GM21737 (cell line): ENCODE measurements around the gene DCAF4.
A peak's percentile ranks its signal among the peaks of the same experiment; 100 is the strongest.

Experiments
- ATAC-seq: cut with Tn5 transposase; IDR thresholded peaks from one replicate; pipeline ENCODE4 v1.9.1; 2021; ENCODE audit warnings: mild to moderate bottlenecking, moderate library complexity; ENCODE audit not compliant: unreplicated experiment

Gene DCAF4, protein sequence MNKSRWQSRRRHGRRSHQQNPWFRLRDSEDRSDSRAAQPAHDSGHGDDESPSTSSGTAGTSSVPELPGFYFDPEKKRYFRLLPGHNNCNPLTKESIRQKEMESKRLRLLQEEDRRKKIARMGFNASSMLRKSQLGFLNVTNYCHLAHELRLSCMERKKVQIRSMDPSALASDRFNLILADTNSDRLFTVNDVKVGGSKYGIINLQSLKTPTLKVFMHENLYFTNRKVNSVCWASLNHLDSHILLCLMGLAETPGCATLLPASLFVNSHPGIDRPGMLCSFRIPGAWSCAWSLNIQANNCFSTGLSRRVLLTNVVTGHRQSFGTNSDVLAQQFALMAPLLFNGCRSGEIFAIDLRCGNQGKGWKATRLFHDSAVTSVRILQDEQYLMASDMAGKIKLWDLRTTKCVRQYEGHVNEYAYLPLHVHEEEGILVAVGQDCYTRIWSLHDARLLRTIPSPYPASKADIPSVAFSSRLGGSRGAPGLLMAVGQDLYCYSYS

DNA sequence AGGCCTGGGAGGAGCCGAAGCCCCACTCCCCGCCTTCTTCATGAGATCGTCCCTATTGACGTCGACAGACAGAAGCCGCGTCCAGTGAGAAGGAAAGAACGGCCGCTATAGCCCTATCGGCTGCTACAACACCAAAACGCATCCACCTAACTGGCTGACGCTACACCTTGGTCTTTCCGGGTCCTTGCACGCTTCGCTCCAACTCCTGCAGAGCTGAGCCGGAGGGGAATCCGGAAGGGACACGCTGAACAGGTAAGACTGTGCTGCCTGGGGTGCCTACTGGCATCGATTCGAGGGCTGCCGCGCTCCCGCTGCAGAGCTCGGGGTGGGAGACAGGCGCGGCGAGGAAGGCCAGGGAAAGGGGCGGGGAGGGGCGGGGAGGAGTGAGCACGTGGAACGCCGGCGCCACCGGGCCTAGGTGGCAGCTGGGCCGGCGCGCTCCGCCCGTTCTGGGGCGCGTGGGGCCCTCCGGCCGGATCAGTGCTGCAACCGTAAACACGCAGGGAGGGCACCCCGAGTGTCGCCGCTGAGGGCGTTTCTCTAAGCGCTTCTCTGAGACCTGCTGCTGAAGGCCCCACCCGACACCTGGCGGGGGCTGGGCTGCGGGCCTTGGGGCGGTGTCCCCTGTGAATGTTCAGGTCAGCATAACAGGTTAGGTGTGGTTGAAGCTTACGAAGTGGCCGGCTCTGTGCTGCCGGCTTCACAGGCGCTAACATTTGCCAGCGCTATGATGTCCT is at the start of gene DCAF4:
DCAF4 (plus strand) TSS at position 173 of the 737 bp plus-strand sequence. CDS start 11,515 bp downstream, outside the sequence.
- ATAC-seq, result peak; percentile 97

DNA sequence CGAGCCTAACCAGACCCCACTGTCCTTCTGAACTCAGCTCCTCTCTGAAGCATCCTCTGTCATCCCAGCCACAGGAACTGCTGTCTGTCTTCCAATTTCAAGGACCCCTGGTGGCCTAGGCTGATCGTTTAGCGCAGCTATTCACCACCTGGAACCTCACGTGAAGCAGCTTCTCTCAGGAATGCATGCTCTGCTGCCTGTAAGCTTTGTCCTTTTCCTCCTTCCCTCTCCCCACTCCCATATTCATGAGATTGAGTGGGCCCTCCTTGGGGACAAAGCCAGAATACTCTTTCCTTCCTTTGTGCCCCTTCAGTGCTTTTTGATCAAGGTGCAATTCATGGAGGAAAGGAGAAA is 49.6 kb upstream of the DCAF4 start:
- ATAC-seq, result no peak

DNA sequence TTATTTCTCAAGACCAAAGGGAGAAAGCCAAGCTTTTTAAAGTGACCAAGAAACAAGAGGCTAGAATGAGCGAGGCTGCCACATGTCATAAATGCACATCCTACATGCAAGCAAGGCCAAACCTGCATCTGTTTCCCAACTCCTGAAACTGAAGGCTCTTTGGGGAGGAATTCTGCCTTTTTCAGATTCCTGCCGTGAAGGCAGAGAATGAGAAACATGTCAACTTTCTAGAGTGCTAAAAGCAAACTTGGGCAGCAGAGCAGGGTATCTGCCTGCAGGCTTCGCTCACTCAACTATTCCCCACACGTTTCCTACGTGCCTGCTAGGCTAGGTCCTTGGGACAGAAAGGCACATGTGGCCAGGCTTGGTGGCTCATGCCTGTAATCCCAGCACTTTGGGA is 47.5 kb upstream of the DCAF4 start:
- ATAC-seq, result no peak

DNA sequence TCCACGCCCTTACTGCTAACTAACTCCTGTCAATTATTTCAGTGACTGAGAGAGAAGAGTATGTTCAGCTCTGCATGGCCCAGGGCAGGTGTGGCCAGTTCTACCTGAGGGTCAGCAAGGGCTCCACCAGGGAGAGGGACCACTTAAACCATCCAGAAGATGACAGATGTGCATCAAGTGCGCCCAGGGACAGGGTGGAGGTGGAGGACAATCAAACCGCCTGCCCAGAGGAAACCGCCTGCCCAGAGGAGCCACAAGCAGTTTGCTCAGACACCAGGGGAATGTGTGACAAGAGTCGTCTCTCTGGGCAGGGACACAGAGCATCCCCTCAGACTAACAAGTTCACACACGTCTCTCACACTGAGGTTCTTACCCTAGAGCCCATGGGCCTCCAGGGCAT is 46.8 kb upstream of the DCAF4 start:
- ATAC-seq, result no peak

DNA sequence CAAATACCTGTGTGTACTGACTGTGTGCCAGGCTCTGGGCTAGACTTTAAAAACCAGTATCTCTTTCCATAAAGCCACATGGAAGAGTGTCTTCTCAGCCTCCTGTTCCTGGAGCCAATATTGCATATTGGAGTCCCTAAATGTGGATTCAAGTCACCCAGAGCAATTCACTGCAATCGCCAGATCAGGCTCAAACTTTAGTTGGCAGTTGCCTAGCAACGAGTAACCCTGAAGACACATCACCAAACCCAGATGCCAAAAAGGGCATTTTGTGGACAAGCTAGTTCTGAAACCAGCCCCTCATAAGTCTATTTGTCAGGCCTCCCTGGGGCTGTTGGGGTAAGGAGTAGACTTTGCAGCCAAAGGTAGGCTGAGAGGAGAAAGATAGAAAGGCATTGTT is 46.1 kb upstream of the DCAF4 start:
- ATAC-seq, result no peak

DNA sequence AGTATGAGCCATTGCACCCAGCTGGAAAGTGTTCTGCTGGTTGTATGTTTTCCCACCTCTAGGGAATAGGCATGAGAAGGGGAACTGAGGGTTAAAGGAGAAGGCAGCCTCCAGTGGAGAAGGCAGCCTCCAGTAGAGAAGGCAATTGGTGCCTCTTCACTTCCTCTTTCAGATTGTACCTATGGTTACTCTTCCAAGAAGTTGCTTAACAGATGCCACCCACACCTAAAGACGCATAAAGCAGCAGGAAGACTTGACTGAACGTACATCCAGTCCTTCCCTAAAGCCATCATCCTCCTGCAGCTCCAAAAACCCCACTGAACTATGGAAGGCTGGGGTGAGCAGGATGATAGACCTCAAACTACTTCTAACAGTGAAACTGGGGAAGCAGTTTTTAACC is 45.4 kb upstream of the DCAF4 start:
- ATAC-seq, result no peak

DNA sequence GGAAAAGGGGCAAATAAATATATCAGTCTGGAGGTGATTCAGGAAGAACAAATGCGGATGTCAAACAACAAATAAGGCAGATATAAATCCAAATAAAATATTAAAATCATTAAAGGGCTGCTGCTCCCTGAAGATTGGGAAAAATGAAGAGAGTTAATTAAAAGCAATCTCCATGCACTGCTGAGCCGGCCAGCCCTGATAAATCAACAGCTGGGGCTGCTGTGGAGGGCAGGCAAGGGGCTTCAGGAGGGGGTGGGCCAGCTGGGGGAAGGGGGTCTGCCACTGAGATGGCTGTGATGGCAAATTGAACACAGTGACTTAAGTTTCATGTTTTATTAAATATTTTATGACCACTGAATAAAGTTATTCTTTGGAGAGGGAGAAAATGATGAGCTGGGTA is 44.7 kb upstream of the DCAF4 start:
- no peak for ATAC-seq

DNA sequence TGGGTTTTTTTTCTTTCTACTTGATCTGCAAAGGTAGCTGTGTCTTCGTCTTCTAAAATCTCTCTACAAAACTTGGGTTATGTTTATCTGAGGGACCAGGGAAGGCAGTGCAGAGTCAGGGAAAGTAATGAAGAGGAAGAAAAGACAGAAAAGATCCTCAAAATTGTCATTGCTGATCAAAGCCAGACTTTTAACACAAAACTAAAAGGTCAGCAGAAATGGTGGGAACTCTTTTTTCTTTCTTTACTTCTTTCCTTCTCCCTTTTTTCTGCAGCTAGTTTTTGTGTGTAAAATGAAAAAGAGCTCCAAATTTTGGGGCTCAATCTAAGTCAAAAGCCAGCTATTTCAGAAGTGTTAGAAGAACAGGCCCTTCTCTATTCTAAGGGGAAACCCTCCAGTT is 44.2 kb upstream of the DCAF4 start:
- no peak for ATAC-seq

DNA sequence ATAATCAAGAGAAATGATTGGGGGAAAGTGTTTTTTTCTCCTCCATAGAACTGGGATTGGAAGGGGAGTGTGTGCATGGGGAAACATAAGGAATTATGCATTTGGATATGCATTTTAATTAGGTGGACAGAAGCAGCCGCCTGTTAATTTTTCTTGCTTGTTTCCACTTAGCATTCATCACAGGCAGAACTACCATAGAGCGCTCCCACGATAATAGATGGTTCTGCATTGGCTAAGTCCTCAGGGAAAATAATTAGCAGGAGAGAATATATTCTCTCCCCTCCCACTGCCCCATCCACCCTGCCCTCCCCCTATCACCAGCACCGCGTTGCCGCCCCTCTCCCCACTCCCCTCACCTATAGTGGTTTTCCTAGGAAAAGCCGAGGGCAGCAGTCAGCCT is 43.8 kb upstream of the DCAF4 start:
- ATAC-seq, result no peak

DNA sequence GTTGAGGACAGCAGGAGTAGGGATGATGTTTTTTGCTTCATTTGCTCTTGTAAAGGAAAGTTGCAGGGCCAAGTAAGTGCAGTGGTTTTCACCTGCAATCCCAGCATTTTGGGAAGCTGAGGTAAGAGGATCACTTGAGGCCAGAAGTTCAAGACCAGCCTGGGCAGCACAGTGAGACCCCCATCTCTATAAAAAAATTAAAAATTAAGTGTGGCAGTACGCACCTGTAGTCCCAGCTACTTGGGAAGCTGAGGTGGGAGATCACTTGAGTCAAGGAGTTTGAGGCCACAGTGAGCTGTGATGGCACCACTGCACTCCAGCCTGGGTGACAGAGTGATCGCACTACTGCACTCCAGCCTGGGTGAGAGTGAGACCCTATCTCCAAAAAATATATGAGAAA is 43.2 kb upstream of the DCAF4 start:
- ATAC-seq, result no peak

DNA sequence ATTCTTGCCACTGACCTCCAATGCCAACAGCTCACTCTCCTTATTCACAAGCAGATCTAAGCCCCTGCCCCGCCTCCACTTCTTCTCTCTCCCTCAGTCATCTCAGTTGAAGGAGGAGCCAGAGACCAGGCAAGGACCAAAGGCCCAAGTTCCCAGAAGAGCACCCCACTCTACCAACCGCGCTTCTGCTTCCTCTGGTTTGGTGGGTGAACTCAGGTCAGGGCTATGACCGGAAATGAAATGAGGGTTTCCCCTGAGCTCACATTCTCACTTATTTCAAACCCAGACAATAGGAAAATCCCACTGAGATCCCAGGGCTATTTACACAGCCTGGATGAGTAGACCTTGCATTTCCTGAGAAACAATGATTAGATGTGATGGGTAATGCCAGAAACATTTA is 42.3 kb upstream of the DCAF4 start:
- ATAC-seq, result no peak

DNA sequence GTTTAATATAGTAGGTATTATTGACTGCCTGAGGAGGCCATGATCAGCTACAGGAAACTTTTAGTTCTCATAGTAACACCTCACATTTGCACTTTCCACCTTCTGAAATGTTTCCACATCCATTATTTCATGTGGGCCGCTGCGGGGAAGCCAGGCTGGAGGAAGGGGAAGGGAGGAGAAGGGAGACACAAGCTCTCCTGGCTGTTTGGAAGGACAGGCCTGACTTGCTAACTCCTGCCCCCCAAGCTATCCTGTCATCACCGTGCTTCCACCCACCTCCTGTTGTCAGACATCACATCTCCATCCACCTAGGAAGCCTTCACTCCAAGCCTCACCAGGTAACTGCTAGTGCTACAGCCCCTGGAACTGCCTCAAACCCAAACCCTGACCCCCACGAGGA is 41.9 kb upstream of the DCAF4 start:
- ATAC-seq, result no peak

DNA sequence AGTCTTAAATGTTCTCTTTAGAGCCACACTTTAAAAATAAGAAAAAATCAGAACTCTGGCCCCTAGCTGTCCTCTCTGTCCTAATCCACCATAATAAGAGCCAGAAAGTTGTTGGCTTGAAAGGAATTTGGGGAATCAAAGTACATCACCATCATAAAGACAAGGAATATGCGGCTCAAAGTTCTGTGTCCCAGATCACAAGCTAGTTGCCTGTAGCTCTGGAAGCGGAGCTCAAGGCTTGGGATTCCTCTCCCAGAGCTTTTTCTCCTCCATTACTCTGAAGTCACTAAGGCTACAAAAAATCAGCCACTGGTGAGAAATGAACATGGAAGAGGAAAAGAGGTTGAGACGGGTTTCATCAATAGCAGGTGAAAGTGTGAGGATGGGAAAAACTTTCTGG is 38.8 kb upstream of the DCAF4 start:
- no peak for ATAC-seq

DNA sequence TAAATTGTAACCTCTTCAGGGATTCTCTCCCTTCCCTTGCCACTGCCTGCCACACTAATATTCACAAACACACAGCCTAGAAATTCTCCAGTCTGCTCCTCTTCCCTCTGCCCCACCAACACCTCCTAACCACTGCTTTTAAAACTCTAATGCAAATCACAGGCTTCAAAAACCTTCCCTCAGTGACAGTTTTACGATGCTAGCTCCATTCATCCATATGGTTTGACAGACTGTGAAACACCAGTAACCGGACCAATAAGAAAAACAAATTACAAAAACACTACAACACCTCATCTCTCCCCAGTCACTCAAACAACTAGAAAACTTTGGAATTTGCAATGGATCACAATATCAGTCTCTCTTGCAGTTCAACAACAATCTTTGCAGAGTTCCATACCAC is 38.1 kb upstream of the DCAF4 start:
- ATAC-seq, result no peak

DNA sequence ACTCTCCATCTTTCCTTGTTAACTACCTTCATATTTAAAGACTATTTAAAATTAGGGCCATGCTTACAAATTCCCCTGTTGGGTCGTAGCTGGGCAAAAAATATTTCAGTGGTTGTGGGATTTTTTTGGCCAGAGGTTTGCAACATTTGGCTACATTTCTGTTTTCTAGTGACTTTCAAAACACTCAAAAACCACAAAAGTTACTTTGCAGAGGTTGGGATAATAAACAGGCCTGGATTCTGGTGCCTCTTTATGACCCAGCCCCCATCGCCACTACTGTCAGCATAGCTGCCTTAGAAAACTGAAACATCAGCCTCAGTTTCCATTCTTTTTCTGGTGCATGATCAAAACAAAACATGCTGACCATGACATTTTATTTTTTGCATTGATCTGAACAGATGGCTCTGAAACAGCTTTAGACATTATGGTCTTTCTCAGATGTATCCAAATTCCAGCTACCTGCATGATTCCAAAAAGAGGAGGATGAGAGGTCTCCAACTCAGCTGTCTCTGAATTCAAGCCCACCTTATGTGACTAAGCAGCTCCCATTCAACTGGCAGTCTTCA is 37.5 kb upstream of the DCAF4 start:
- ATAC-seq, result no peak

DNA sequence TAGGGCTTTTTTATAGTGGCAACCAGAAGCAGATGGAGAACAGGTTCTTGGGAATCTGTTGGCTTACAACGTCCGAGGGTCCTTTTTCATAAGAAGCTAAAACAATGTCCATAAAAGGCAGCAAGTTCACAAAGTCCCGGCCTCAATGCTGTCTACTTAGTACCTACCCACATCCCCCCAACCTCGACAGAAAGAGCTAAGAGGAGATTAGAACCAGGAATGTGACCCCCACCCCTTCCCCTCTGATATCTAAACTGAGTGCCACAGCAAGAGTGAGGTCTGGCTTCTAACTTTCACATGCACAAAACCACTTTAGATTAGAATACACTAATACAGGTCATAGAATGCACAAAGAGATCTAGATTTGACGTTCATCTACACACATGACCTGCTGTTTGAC is 36.9 kb upstream of the DCAF4 start:
- no peak for ATAC-seq

DNA sequence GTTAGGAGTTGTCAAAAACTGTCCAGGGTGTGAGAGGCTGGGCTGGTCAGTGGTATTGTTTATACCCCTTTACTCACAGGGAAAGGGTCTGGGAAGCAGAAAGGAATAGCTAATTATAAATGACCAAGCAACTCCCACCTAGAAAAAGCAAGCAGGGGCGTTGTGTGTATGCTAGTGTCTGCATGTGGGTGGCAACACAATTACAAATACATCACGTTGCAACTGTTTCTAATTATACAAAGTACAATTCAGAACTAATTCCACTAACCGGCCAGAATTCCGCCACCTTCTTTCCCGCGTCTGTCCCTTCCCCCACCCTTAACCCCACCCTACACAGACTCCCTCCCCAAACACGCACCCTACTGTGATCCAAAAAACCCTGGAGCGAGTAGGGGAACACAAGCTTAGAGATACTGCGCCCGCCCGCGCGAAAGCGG is 34.6 kb upstream of the DCAF4 start:
- no peak for ATAC-seq

DNA sequence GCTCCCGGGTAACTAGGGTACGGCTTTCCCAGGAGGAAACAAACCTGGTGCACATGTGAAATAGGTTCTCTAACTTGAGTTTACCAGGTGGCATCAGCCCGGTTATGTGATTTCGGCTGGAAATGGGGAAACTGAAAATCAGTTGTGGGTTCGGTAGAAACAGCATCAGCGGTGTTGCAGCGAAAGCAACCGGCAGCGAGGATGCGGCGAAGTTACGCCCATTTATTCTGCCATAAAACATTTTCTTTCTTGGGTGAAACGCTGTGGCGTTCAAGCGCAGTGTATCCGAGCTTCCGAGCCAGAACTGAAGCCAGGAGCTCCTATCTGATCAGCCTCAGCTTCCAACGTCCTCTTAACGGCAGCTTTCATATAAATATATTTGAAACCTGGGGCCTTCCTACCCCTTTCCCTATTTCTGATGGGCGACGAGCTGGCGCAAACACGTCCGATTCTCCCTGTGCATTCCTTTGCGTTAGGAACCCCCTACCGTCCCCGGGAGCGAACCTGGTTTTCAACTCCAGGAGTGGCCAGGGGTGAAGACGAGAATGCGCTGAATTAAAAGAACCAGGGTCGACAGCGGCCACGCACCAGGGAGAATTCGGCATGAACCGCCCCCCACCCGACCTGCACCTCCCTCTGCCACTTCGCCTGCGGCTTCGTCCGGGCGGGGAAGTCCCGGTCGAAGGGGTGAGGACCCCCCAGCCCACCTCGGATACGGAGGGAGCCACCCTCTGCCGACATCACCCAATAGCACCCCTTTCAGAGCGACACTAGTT is 34.0 kb upstream of the DCAF4 start:
- no peak for ATAC-seq

DNA sequence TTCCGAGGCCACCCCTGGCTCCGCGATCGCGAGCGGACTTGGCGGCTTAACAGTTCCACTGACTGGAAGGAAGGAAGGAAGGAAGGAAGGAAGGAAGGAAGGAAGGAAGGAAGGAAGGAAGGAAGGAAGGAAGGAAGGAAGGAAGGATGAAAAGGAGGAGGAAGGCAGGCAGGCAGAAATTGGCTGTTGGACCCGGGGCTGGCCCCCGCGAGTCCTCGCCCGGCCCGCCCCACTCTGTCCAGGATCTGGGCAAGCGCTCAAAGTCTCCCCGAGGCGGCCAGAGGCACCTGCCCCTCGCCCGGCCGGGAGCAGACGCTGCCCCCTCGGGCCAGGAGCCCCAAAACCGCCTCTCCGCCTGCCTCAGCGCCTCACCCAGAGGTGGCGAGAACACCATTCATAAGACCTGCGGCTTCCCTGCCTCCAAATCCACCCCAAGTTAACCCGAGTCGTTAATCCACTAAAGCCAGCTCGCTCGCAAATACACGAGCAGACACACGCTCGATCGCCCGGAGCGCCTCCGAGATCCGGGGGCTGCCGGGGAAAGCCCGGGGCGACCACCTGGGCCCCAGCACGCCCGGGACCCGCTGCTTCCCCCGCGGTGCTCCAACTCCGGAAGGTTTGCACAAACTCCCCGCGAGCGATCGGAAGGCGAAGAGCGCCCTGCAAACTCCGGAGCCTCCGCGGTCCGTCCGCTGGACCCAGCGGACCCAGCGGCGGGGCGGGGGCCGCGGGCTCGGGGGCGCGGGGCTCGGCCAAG is 33.2 kb upstream of the DCAF4 start:
- ATAC-seq, result no peak

DNA sequence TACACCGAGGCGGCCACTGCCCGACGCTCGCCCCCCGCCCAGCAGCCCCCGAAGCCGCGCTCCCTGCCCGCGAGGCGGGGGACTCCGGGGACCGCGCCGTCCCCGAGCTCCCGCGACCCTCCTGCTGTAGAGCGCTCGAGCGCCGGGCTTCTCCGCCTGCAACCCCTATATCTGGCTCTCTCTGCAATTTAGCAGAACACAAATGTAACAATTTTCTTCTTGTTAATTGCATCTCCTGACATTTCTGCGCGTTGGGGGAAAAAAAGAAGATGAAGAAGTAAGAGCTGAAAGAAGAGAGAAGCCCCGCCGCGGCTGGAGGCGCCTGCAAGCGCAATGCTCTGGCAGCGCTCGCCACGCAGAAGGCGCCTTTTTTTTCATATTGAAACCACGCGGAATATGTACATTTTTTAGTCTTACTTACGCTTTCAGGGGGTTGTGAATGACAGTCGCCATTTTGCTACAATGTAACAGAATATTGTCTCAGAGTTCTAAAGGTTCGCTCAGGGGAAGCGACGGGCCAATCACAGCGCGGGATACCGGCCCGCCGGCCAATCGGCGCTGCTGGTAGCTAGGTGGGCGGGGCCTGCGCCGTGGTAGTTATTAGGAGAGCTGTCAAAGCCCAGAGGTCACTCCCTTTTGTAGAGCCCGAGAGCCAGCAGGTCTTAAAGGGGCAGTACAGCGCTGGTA is 32.5 kb upstream of the DCAF4 start, which contains the start of gene DPF3:
DPF3 (minus strand) TSS at position 466 of the 687 bp plus-strand sequence; CDS start at position 453, 13 bp downstream.
- ATAC-seq, result peak; percentile 96
